Measurements from ENCODE around the gene PYDC1. TPM values are rescaled to one million over a fixed set of nuclear protein-coding genes. Genes with fewer than 3 reads are reported as not detected.
"Not testable (repeated sequence)": the region's sequence is repeated elsewhere in the genome, so short reads cannot be mapped to it uniquely, and the experiment has no call there.

Gene PYDC1
- polyA plus RNA-seq, 4 donors: not detected

DNA sequence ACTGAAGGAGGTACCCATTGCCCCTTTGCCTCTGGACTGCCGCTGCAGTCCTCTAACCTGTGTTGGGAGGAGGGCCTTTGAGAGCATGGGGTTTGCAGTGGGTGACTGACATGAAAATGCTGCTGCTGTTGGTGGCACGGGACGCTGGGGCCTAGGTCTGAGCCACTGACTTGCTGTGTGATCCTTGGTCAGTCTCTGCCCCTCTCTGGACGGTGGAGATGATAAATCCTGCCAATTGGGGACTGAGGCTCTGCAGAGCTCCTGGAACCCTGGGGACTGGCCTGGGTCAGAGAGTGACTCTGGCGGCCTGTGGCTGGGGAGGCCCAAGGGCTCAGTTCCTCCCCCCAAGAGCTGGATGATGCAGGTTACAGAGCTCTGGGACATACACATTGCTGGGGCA, 6.1 kb upstream of the PYDC1 start:
- no peak for DNase-seq (ENCODE audit: low read depth in 4 of 4, low spot score in 3 of 4)

GRCh38 chr16:31221357-31222160, 4.6 kb upstream of the PYDC1 start:
- DNase-seq (ENCODE audit: low read depth in 4 of 4, low spot score in 3 of 4): no peak

DNA sequence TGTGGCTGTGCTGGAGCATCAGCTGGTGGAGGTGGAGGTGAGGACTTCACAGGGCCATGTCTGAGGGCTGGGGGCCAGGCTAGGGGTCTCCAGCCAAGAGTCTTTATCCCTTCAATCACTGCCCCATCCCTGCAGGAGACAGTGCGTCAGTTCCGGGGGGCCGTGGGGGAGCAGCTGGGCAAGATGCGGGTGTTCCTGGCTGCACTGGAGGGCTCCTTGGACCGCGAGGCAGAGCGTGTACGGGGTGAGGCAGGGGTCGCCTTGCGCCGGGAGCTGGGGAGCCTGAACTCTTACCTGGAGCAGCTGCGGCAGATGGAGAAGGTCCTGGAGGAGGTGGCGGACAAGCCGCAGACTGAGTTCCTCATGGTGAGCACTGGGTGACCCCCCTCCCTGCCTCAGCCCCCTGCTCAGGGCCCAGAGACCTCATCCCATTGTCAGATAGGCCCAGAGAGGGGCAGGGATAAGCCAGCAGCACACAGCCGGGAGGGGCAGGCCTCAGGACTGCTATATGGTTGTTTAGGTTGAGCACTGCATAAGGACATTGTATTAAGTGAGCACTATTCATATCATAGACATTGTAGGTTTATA, 2.3 kb upstream of the PYDC1 start:
- DNase-seq (ENCODE audit: low read depth in 4 of 4, low spot score in 3 of 4): no peak

DNA sequence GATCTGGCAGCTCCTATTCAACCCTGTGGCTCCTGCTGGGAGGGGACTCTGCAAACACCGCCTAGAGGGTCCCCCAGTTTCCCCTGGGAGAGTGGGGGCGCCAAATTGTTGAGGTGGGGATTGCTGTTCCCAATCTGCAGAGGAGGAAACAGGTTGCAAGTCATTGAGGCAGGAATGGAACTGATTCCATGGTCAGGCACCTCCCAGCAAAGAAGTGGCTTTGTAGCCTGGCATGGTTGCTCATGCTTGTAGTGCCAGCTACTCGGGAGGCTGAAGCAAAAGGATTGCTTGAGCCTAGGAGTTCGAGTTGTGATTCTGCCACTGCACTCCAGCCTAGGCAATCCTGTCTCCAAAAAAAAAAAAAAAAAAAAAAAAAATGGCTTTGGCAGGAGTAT, 198 bp upstream of the PYDC1 start:
- no peak for DNase-seq (ENCODE audit: low read depth in 4 of 4, low spot score in 3 of 4)

DNA sequence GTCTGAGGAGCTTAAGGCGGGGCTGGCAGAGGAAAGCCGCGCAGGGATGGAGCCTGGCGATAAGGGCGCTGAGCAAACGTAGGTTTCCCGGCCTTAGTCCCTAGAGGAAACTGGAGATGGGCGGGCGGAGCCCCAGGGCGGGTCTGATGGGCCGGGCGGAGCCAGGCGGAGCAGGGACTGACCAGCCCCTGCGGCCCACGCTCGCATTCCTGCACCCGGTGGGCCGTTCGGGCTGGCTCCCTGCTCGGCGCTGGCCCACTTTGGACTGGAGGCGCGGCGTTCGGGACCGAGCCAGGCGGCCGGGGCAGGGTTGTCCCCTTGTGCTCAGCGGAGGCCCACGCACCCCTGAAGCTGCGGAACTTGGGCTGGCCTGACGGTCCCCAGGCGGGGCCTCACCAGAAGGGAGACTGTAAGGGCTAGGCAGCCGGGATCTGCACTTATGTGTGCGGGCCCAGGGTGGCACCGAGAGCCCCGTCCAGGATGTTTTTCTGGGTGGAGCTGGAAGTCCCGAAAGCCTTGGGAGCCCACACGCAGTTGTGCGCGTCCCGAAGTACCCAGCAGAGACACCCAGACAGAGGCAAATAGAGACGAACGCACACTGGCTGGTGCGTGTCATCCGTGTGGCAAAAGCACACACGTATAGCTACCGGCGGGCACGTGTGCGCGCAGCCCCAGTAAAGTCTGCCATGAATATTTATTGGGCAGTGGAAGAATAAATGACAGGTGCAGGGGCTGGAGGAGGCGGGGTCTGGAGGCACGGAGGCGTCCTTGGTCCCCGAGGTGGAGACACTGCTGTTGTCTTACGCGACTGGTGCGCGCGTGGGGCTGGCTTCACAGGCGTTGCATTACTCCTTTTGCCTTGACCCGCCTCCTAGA, 1.4 kb downstream of the PYDC1 start:
- DNase-seq (ENCODE audit: low read depth in 4 of 4, low spot score in 3 of 4): peak in 1 of 4 donors; percentile 23

- no peak for DNase-seq (ENCODE audit: low read depth in 4 of 4, low spot score in 3 of 4)
Observed at GRCh38 chr16:31214708-31215286, 2.1 kb downstream of the PYDC1 start.

DNA sequence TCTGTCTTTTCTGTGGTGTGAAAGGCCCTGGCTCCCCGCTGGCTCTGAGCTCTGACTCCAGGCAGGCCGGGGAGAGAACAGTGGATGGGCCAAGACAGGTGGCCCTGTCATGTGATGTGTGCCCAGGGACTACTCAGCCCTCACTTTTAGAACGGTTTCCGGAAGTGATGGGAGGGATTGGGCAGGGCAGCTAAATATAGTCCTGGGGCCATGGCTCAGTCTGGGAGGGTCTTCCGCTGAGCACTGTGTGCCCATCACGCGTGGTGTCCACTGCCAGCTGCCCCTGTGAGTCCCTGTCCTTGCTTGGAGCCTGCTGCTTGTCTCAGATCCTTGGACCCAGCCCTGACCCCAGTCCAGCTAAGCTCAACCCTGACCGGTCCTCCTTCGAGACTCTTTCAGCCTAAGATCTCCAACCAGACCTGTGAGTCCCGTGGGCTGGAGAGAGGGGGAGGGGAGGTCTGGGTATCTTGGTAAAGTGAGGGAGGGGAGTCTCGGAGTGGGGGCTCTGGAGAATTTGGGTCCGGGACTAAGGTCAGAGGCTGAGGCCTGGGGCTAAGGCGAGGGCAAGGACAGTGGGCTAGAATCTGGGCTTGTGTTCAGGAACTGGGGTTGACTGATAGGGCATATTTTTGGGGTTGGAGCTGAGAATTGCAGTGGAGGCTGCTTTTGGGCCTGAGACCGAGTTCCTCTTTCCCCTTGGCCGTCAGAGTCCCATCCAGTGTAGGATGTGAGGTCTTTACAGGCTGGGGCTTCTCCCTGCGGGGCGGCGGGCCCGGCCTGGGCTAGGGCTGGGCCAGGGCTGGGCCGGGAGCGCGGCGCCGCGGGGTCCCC, 2.8 kb downstream of the PYDC1 start, which contains the start of gene TRIM72:
TSS of gene TRIM72 (plus strand) at position 243 of the 831 bp plus-strand sequence. CDS start 620 bp downstream, outside the sequence.
- DNase-seq (ENCODE audit: low read depth in 4 of 4, low spot score in 3 of 4): no peak

DNA sequence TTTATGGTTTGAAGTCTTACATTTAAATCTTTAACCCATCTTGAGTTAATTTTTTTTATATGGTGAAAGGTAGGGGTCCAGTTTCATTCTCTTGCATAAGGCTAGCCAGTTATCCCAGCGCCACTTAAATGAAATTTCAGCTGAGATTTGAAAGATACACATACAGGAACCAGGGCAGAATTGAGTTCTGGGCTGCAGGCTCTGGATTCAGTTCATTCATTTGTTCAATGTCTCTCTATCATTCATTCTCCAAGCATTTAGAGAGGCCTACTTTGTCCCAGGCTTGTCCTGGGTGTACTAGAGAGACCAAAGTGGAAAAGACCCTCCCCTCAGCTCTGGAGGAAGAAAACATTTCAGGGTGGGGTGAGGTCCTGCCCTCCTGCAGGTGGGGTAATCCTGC, 3.6 kb downstream of the PYDC1 start:
- DNase-seq (ENCODE audit: low read depth in 4 of 4, low spot score in 3 of 4): no peak

DNA sequence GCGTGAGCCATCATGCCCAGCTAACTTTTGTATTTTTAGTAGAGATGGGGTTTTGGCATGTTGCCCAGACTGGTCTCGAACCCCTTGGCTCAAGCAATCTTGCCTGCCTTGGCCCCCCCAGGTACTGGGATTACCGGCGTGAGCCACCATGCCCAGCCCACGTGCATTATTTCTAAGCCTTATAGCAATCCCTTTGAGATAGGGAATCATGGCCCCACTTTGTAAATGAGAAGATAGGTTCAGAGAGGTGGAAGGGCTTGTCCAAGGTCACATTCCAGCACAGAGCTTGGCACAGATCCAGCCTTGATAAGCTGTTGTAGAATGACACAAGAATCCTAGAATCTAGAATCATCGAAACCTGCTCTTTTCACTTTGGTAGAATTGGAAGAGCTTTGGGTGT, 10.2 kb downstream of the PYDC1 start:
- DNase-seq (ENCODE audit: low read depth in 4 of 4, low spot score in 3 of 4): no peak

DNA sequence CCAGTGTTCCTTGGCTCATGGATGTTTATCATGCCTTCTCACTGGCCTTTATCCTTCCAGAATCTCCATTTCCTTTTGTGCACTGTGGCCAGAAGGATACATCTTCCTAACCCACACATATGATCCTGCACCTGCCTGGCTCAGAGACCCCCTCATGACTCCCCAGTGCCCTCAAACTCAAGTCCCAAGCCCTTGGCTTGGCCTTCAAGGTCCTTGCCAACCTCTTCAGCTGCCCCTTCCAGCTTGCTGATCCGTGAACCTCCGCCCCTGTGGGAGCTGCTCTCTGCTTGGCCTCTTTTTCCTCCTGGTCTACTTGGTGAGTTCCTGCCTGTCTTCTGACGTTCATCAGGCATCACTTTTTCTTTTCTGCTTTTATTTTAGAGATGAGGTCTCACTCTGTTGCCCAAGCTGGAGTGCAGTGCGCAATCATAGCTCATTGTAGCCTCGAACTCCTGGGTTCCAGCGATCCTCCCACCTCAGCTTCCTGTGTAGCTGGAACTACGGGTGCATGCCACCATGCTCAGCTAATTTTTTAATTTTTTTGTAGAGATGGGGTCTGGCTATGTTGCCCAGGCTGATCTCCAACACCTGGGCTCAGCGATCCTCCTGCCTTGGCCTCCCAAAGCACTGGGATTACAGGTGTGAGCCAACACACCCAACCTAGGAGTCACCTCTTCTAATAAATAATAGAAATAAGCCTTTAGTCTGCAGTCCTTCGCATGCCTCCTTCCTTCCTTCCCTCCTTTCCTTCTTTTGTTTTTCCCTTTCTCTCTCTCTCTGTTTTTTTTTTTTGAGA, 11.9 kb downstream of the PYDC1 start:
- DNase-seq (ENCODE audit: low read depth in 4 of 4, low spot score in 3 of 4): no peak

- DNase-seq (ENCODE audit: low read depth in 4 of 4, low spot score in 3 of 4): no peak
Observed at GRCh38 chr16:31202414-31203375, 14.2 kb downstream of the PYDC1 start, which contains the start of gene PYCARD. Gene PYCARD, minus strand, starts transcription at chr16:31202760. Its CDS starts 70 bp downstream, at chr16:31202690.

GRCh38 chr16:31201582-31202413, 15.1 kb downstream of the PYDC1 start:
- no peak for DNase-seq (ENCODE audit: low read depth in 4 of 4, low spot score in 3 of 4)

DNA sequence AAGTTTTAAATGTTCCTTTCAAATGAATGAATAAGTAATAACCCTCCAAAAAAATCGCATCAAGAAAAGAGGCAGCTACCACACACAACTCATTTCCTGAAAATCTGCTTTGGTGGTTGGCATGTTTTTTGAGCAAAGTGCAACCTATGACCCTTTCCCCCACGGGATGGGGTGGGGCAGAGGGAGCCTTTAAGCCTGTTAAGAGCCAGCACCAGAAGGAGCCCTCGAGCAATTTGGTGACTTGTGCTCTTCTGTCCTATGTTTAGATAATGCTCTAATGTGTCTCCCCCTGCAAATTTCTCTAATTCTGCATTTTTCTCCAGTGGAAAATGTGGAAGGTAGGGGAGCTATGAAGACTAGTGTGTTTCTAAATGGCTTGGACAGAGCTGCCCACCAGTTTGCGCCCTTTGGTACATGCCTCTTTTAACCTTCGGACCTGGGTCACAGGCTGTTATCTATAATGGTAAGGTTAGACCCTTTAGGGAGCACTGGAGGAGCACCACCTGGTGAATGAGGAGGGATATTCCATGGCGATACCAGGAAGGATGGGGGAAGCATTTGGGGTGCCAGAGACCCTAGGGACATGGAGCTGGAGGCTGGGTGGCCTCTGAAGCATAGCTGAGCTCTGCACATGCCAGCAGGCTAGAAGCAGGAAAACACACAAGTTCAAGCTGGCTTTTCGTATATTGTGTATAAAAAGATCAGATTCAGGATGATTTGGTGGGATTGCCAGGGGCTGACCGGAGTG, 15.9 kb downstream of the PYDC1 start:
- no peak for DNase-seq (ENCODE audit: low read depth in 4 of 4, low spot score in 3 of 4)

DNA sequence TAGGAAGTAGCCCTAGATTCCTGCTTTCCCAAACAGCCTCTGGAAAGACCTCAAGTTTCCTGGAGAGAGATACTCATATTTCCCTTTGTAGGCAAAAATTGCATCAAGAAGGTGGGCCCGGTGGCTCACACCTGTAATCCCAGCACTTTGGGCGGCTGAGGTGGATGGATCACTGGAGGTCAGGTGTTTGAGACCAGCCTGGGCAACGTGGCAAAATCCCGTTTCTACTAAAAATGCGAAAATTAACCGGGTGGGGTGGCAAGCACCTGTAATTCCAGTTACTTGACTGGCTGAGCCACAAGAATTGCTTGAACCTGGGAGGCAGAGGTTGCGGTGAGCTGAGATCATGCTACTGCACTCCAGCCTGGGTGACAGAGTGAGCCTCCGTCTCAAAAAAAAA, 16.8 kb downstream of the PYDC1 start:
- DNase-seq (ENCODE audit: low read depth in 4 of 4, low spot score in 3 of 4): not testable (repeated sequence)

DNA sequence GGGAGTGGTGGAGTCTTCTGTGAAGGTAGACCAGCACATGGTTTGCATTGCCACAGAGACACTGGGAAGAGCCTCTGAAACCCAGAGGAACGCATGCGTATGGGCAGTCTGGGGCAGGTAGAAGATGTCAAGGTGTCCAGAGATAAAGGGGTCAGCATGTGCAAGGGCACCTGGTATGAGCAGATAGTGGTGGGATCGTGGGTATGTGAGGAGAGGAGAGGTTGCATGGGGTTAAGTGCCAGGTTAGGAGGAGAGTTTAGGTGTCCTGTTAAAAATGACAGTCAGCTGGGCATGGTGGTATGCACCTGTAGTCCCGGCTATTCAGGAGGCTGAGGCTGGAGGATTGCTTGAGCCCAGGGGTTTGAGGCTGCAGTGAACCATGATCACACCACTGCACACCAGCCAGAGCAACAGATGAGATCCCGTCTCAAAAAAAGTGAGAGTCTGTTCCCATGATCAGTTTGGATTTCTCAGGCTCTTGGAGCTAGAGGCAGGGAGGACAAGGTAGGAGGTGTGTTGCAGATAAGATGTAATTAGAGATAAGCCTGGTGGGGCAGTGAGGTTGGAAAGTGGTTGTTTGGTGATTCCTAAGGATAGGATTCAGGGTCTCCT, 17.4 kb downstream of the PYDC1 start:
- DNase-seq (ENCODE audit: low read depth in 4 of 4, low spot score in 3 of 4): no peak
